WERI-Rb-1 (cell line): ENCODE results near the gene HNRNPDL.

ENCODE experiments used
- DNase-seq: peaks from one replicate; pipeline ENCODE4 v3.0.0-alpha.2; 2020
- H3K27ac ChIP-seq: fragments of 250-450 bp; sonication (Bioruptor Pico); 2 replicates; pipeline ENCODE4 v1.5.1; 2020; ENCODE audit warnings: mild to moderate bottlenecking, moderate library complexity
- H3K27me3 ChIP-seq: fragments of 250-450 bp; sonication (Bioruptor Pico); 2 replicates; pipeline ENCODE4 v1.5.1; 2021; ENCODE audit warnings: mild to moderate bottlenecking, low read depth, moderate library complexity; ENCODE audit not compliant: insufficient read depth, severe bottlenecking
- H3K36me3 ChIP-seq: fragments of 250-450 bp; sonication (Bioruptor Pico); 2 replicates; pipeline ENCODE4 v1.5.1; 2020; ENCODE audit warnings: mild to moderate bottlenecking, moderate library complexity
- H3K4me3 ChIP-seq: 2 replicates; pipeline ENCODE4 v1.5.1; 2011; ENCODE audit warnings: low read depth, mild to moderate bottlenecking, control low read depth, low read length
- H3K9me3 ChIP-seq: fragments of 250-450 bp; sonication (Bioruptor Pico); 2 replicates; pipeline ENCODE4 v1.5.1; 2021; ENCODE audit warnings: mild to moderate bottlenecking, moderate library complexity; ENCODE audit not compliant: severe bottlenecking
- CTCF ChIP-seq: IDR thresholded peaks from 2 replicates; pipeline ENCODE4 v1.5.1; 2011; ENCODE audit warnings: low read depth, mild to moderate bottlenecking, control low read depth, inconsistent platforms, low read length

The HNRNPDL gene

GRCh38 chr4:82452026-82452425 is 21.8 kb upstream of the HNRNPDL start:
- Histone ChIP-seq H3K27me3 (no peaks in the 10 kb centered on the region), H3K9me3 (no peaks in the 10 kb centered on the region), H3K27ac (no peak overlapping the region), H3K36me3 (peaks cover 86% of the 10 kb centered on the region), H3K4me3 (no peak overlapping the region)
- TF ChIP-seq CTCF = no peak
- DNase-seq = no peak

- Histone ChIP-seq H3K36me3 (peaks cover 81% of the 10 kb centered on the region), H3K27me3 (no peaks in the 10 kb centered on the region), H3K27ac (no peak overlapping the region), H3K4me3 (no peak overlapping the region), H3K9me3 (no peaks in the 10 kb centered on the region)
- no peak for DNase-seq
- no peak for TF ChIP-seq CTCF
Observed at GRCh38 chr4:82450966-82451755, 20.9 kb upstream of the HNRNPDL start.

GRCh38 chr4:82447886-82448285 is 17.6 kb upstream of the HNRNPDL start:
- no peak for TF ChIP-seq CTCF

GRCh38 chr4:82439088-82439487 is 8.8 kb upstream of the HNRNPDL start:
- no peak for TF ChIP-seq CTCF
- H3K36me3 ChIP-seq = peaks cover 56% of the 10 kb centered on the region

More at GRCh38 chr4:82447886-82448285, 17.6 kb upstream of the HNRNPDL start:
- Histone ChIP-seq H3K4me3 (no peak overlapping the region), H3K27me3 (no peaks in the 10 kb centered on the region), H3K9me3 (no peaks in the 10 kb centered on the region), H3K27ac (no peak overlapping the region), H3K36me3 (peaks cover 65% of the 10 kb centered on the region)
- no peak for DNase-seq

GRCh38 chr4:82437285-82438005 is 7.2 kb upstream of the HNRNPDL start:
- Histone ChIP-seq H3K27ac (no peak overlapping the region), H3K9me3 (no peaks in the 10 kb centered on the region), H3K4me3 (no peak overlapping the region), H3K36me3 (peaks cover 66% of the 10 kb centered on the region), H3K27me3 (no peaks in the 10 kb centered on the region)
- no peak for TF ChIP-seq CTCF
- DNase-seq = no peak

More at GRCh38 chr4:82439088-82439487, 8.8 kb upstream of the HNRNPDL start:
- no peak overlapping the region for H3K27ac ChIP-seq
- no peak overlapping the region for H3K4me3 ChIP-seq
- no peak for DNase-seq
- no peaks in the 10 kb centered on the region for H3K9me3 ChIP-seq
- H3K27me3 ChIP-seq = no peaks in the 10 kb centered on the region
